ENCODE measurements around the gene S100A12.

Gene S100A12

GRCh38 chr1:153397051-153397923, 21.9 kb upstream of the S100A12 start:
- no peak for DNase-seq (ENCODE audit: low read depth)

- DNase-seq (ENCODE audit: low read depth) = no peak
Observed at GRCh38 chr1:153396461-153396860, 21.0 kb upstream of the S100A12 start.

GRCh38 chr1:153395776-153396175, 20.4 kb upstream of the S100A12 start:
- no peak for DNase-seq (ENCODE audit: low read depth)

DNA sequence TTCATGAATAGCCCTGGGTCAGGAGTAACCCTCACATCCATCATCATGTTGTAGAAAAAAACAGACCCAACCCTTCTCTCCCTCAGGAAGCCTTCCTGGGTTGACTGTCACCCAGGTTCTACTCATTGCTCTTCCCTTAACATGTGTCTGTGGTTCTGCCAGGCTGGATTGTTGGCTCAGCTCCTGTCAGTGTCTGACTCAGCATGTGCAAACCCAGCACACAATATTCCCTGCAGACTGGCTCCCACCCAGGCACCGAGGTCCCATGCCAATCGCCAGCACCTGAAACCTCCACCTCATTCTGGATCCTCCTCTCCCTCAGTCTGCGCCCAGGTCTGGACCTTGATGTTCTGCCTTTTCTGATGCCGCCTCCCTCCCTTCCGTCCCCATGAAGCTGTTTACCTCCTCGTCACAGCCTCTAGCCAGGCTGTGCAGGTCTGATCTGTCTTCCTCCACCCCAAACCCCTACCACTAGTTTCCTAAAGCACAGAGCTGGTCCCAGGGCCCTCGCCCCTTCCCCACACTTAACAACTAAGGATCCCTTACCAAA, 19.8 kb upstream of the S100A12 start:
- DNase-seq (ENCODE audit: low read depth) = no peak

DNA sequence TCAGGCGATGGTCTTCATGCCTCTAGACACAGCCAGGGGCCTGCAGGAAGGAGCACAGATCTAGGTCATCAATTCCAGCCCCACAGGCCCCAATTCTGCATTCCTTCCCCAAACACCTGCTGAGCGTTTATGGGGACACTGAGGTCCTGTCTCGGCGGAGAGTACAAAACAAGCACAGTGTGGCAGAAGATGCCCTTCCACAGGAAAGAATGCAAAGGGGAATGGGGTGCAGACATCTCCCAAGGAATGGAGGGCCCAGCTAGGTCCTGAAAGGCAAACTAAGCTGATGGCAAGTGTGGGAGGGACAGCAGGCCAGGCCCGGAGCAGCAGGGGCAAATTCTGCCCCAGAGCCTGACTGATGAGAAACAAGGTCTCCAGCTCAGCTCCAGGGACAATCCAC, 19.0 kb upstream of the S100A12 start:
- DNase-seq (ENCODE audit: low read depth) = no peak

- no peak for DNase-seq (ENCODE audit: low read depth)
Observed at GRCh38 chr1:153393926-153394325, 18.5 kb upstream of the S100A12 start.

GRCh38 chr1:153392822-153393221, 17.4 kb upstream of the S100A12 start:
- DNase-seq (ENCODE audit: low read depth) = no peak

GRCh38 chr1:153392258-153392657, 16.8 kb upstream of the S100A12 start:
- DNase-seq (ENCODE audit: low read depth) = no peak

- no peak for DNase-seq (ENCODE audit: low read depth)
Observed at GRCh38 chr1:153390938-153391710, 15.7 kb upstream of the S100A12 start, which contains the start of gene S100A8. Gene S100A8 (minus strand): TSS chr1:153391073. CDS start chr1:153390535, 538 bp downstream.

GRCh38 chr1:153389973-153390879, 14.8 kb upstream of the S100A12 start:
- no peak for DNase-seq (ENCODE audit: low read depth)

DNA sequence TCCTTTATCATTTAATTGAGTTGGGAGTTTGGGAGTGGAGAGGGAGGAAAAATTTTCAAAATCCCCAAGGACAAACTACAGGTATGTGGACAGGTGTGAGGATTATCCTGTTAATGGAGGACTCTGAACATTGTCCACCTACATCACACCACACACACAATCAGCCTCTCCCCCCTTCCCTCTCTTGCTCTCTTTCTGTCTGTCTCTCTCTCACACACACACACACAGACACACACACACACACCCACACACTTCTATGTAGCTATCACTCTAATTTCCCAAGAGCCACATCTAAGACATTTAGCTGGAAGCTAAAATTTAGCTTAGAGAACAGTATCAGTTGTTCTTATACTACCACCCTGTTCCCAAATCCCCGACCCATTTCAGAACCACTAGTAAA, 14.0 kb upstream of the S100A12 start:
- DNase-seq (ENCODE audit: low read depth) = no peak

DNA sequence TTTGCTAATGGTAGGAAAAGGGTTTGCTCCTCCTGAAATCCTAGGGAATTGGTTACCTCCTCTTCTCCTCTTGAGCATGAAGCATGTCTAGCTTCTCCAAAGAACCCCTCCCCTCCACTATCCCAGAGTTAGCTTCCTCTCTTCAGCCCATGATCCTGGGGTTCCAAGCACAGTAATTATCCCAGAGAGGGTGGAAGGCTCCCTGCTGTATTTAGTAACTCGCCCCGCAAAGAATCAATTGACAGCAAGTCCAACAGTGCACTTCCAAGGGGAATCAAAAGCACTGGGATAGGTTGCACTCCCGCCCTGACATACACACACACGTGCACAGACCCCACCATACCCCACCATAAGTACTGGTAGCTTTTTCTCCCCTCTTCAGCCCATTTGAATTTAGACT, 12.4 kb upstream of the S100A12 start:
- DNase-seq (ENCODE audit: low read depth) = no peak

DNA sequence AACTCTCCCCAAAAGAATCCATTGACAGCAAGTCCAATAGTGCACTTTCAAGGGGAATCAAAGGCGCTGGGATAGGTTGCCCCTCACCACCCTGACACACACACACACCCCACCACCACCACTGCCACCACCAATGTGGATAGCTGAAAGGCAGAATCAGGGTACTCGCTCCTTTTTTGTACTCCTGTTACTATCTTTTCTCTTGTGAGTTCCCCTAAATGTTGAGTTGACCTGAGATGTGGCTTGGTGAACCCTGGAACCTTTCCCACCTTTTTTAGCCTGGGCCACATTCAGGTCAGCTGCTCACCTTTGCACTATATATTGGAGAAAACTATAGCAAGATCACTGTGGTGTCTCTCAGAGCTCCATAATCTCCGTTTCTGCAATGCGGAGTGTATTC, 11.6 kb upstream of the S100A12 start:
- DNase-seq (ENCODE audit: low read depth) = no peak

DNA sequence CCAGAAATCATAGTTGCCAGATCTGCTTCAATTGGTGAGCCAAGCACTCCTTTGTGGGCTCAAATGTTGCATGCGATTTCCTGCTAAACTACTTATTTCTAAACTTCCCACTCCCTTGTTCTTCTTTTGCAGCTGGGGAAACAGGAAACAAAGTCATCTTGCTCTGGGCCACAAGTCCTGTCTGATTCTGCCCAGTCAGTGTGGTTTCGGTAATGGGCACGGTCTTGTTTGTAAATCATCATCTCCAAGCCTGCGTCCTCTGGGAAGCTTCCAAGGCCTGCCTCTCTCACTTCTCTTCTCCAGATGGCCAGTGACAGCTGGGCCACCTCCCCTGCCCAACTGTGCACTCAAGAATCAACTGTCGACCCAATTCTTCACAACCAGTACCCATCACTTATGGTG, 11.1 kb upstream of the S100A12 start:
- DNase-seq (ENCODE audit: low read depth) = no peak

DNA sequence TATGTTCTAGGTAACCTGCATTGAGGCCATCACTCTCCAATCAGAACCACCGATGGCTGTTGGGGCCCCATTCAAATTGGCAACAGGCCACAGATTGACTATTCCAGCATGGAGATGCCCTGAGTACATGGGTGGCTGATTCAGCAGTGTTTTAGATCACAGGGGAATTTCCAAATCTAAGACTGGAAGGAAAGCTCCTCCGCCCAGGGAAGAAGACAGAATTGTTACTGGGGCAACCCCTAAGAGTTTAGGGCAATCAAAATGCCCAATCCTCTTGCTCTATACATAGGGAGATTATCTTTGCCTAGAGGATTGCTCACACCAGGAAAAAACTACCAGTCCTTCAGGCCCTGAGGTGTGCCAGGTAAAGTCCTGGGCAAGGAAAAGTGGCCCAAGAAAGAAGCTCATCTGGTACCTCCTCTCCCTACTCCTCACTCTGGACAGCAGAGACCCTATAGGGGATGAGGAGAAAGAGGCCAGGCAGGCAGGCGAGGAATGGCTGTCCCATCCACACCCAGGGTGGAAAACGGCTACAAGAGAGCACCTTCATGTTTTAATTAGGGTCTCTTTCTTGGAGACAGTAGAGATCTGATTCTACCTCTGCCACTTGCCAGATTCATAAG, 9.6 kb upstream of the S100A12 start:
- DNase-seq (ENCODE audit: low read depth) = no peak

DNA sequence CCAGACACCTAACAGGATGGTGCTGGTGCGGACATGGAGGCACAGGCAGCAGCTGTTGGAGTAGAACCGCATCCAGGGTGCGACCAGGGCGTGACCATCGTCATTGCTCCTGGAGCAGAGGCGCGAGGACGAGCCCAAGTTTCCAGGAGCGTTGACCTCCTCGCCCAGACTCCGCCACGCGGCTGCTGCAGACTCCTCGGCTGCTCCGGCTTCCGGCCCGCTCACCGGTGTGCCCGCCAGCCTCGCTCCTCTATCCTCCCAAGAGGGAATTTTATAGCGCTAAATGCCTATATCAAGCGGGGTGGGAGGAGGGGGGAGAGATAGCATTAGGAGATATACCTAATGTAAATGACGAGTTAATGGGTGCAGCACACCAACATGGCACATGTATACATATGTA, 5.3 kb upstream of the S100A12 start:
- DNase-seq (ENCODE audit: low read depth) = no peak

- no peak for DNase-seq (ENCODE audit: low read depth)
Observed at GRCh38 chr1:153379591-153379990, 4.2 kb upstream of the S100A12 start.

DNA sequence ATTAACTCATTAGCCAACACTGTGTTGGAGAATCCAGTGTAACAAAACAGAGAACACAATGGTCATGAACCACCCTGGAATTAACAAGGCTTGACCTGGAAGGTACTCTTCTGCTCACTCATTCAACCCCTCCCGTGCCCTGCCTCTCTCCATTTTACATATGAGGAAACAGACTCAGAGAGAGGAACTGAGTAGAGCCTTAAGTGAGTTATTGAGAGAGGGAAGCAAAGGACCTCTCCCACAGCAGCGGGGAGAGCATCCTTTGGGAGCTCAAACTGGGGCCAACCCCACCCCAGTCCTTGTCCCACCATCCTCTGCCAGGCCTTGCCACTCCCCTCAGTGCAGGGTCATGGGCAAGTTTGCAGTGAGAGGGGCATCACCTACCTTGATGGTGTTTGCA, 1.4 kb downstream of the S100A12 start:
- DNase-seq (ENCODE audit: low read depth) = no peak

DNA sequence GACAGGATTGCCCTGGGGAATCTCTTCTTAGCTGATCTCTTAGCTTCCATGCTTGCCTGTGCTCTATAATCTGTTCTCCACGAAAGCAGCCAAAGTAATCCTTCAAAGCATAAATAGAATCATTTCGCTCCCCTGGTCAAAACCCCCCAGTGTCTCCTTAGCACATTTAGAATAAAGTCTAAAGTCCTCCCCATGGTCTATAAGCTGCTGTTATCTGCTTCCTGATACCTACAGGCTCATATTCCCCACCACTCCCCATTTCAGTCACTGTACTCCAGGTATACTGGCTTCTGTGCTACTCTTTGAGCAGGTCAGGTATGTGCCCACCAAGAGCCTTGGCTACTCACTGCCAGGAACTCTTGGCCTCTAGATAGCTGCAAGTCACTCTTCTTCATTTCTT, 2.9 kb downstream of the S100A12 start:
- no peak for DNase-seq (ENCODE audit: low read depth)

GRCh38 chr1:153371231-153371630, 4.2 kb downstream of the S100A12 start:
- no peak for DNase-seq (ENCODE audit: low read depth)

DNA sequence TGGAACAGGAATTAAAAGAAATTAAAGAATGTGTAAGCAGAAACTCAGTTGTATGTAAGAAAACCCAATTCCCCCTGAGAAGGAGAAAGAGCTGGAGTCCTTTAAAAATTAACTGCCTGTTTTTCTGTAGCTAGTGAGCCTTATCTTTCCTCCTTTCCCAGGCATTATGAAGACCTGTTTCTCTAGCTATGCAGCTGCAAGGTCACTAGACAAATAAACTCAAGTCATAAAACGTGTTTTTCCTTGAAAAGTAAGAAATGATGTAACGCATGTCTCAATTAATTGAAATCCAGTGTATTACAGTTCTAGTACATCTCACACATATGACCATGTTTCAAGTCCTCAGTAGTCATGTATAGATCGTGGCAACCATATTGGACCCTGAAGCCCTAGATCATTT, 5.3 kb downstream of the S100A12 start:
- no peak for DNase-seq (ENCODE audit: low read depth)

Measured in activated T-cell treated with anti-CD3 and anti-CD28 coated beads for 1 hour (primary cell).